ENCODE data around the gene EPAS1. TPM values are rescaled to one million over a fixed set of nuclear protein-coding genes. Genes with fewer than 3 reads are reported as not detected.

The EPAS1 gene
- total and polyA plus RNA-seq, 4 donors, result 26.2 to 193 (median 61.1) TPM

GRCh38 chr2:46411985-46412384, 114.8 kb downstream of the EPAS1 start:
- Histone ChIP-seq H3K9ac (ENCODE audit: low read depth in 1 of 2, low read length in 2 of 2) (no peak overlapping the region), H3K9me3 (ENCODE audit: control insufficient read depth in 4 of 4, low read length in 3 of 4) (peaks cover 0 to 3% (median 2%) of the 10 kb centered on the region in 4 donors), H3K36me3 (ENCODE audit: control insufficient read depth in 4 of 4, insufficient read depth in 3 of 4, low read depth in 1 of 4, low read length in 3 of 4) (no peaks in the 10 kb centered on the region), H3K27ac (ENCODE audit: low read depth in 1 of 2, low read length in 2 of 2) (no peak overlapping the region), H3K27me3 (ENCODE audit: control insufficient read depth in 4 of 4, insufficient read depth in 4 of 4, low read length in 3 of 4) (no peaks in the 10 kb centered on the region), H3K4me3 (ENCODE audit: low read depth in 1 of 3, low read length in 3 of 3) (no peak overlapping the region), H3K4me1 (ENCODE audit: control insufficient read depth in 4 of 4, insufficient read depth in 4 of 4, low read length in 3 of 4) (peaks cover 3 to 21% (median 13%) of the 10 kb centered on the region in 4 donors)
- no peak for DNase-seq (ENCODE audit: low spot score)
- 98% methylated on average over 1 of the region's 1 CpG for WGBS
- no peak for TF ChIP-seq MAX (IDR thresholded peaks at IDR 0.05)
- no peak for TF ChIP-seq SP1 (IDR thresholded peaks at IDR 0.05)
- no peak for TF ChIP-seq RXRA (IDR thresholded peaks at IDR 0.05)
- TF ChIP-seq HNF4A (conservative IDR thresholded peaks at IDR 0.05), result no peak
- TF ChIP-seq TAF1 (conservative IDR thresholded peaks at IDR 0.05), result no peak
- TF ChIP-seq ZBTB33 (IDR thresholded peaks at IDR 0.05), result no peak
- TF ChIP-seq NR2F2 (IDR thresholded peaks at IDR 0.05), result no peak
- TF ChIP-seq HNF4G (IDR thresholded peaks at IDR 0.05), result no peak
- TF ChIP-seq REST (IDR thresholded peaks at IDR 0.05), result no peak
- no peak for TF ChIP-seq CTCF (IDR thresholded peaks at IDR 0.05; ENCODE audit: low read depth, low read length, missing input control)

GRCh38 chr2:46413111-46413510, 115.9 kb downstream of the EPAS1 start:
- H3K9me3 ChIP-seq (ENCODE audit: control insufficient read depth in 4 of 4, low read length in 3 of 4), result peaks cover 0 to 6% (median 2%) of the 10 kb centered on the region in 4 donors
- peaks cover 3 to 20% (median 13%) of the 10 kb centered on the region in 4 donors for H3K4me1 ChIP-seq (ENCODE audit: control insufficient read depth in 4 of 4, insufficient read depth in 4 of 4, low read length in 3 of 4)
- H3K36me3 ChIP-seq (ENCODE audit: control insufficient read depth in 4 of 4, insufficient read depth in 3 of 4, low read depth in 1 of 4, low read length in 3 of 4), result no peaks in the 10 kb centered on the region
- H3K27me3 ChIP-seq (ENCODE audit: control insufficient read depth in 4 of 4, insufficient read depth in 4 of 4, low read length in 3 of 4), result no peaks in the 10 kb centered on the region
- H3K4me3 ChIP-seq (ENCODE audit: low read depth in 1 of 3, low read length in 3 of 3), result no peak overlapping the region
- H3K9ac ChIP-seq (ENCODE audit: low read depth in 1 of 2, low read length in 2 of 2), result no peak overlapping the region
- WGBS, result 94% methylated on average over 2 of the region's 2 CpGs
- H3K27ac ChIP-seq (ENCODE audit: low read depth in 1 of 2, low read length in 2 of 2), result no peak overlapping the region
- no peak for DNase-seq (ENCODE audit: low spot score)
- TF ChIP-seq ZBTB33 (IDR thresholded peaks at IDR 0.05) (no peak), YY1 (IDR thresholded peaks at IDR 0.05) (no peak), CTCF (IDR thresholded peaks at IDR 0.05; ENCODE audit: low read depth, low read length, missing input control) (no peak), ATF3 (IDR thresholded peaks at IDR 0.05) (no peak), FOXA1 (IDR thresholded peaks at IDR 0.05) (no peak), HNF4G (IDR thresholded peaks at IDR 0.05) (no peak), MAX (IDR thresholded peaks at IDR 0.05) (no peak), EGR1 (IDR thresholded peaks at IDR 0.05; ENCODE audit: low read depth in 2 of 2) (no peak), JUND (IDR thresholded peaks at IDR 0.05) (no peak), TAF1 (conservative IDR thresholded peaks at IDR 0.05) (no peak), REST (IDR thresholded peaks at IDR 0.05) (no peak)

All from liver (tissue), 9 donors.